ENCODE results near the gene SCAI. TPM values are rescaled to one million over a fixed set of nuclear protein-coding genes. Genes with fewer than 3 reads are reported as not detected.
"Not testable (repeated sequence)": the region's sequence is repeated elsewhere in the genome, so short reads cannot be mapped to it uniquely, and the experiment has no call there.

SCAI gene
- total RNA-seq, 1 experiment from 2014 or later, result 3.9 TPM

GRCh38 chr9:125106285-125106893, 36.9 kb downstream of the SCAI start:
- no peak for DNase-seq (ENCODE audit: low spot score)

GRCh38 chr9:125103770-125104460, 39.4 kb downstream of the SCAI start:
- DNase-seq (ENCODE audit: low spot score), result no peak

- DNase-seq (ENCODE audit: low spot score), result no peak
These were observed 40.3 kb downstream of the SCAI start for GRCh38 chr9:125103021-125103420.

GRCh38 chr9:125100822-125101221, 42.5 kb downstream of the SCAI start:
- DNase-seq (ENCODE audit: low spot score), result no peak

GRCh38 chr9:125099816-125100215, 43.5 kb downstream of the SCAI start:
- DNase-seq (ENCODE audit: low spot score), result no peak

GRCh38 chr9:125095821-125096443, 47.4 kb downstream of the SCAI start:
- no peak for DNase-seq (ENCODE audit: low spot score)

GRCh38 chr9:125091121-125091520, 52.2 kb downstream of the SCAI start:
- no peak for DNase-seq (ENCODE audit: low spot score)

GRCh38 chr9:125089331-125089730, 54.0 kb downstream of the SCAI start:
- DNase-seq (ENCODE audit: low spot score), result no peak

- DNase-seq (ENCODE audit: low spot score), result no peak
These were observed 54.6 kb downstream of the SCAI start for GRCh38 chr9:125088752-125089151.

GRCh38 chr9:125085703-125086477, 57.4 kb downstream of the SCAI start:
- DNase-seq (ENCODE audit: low spot score), result no peak

- not testable (repeated sequence) for DNase-seq (ENCODE audit: low spot score)
These were observed 61.1 kb downstream of the SCAI start for GRCh38 chr9:125082197-125082596.

GRCh38 chr9:125080797-125081196, 62.5 kb downstream of the SCAI start:
- not testable (repeated sequence) for DNase-seq (ENCODE audit: low spot score)

GRCh38 chr9:125079931-125080330, 63.4 kb downstream of the SCAI start:
- no peak for DNase-seq (ENCODE audit: low spot score)

- DNase-seq (ENCODE audit: low spot score), result no peak
These were observed 67.3 kb downstream of the SCAI start for GRCh38 chr9:125075997-125076396.

- no peak for DNase-seq (ENCODE audit: low spot score)
These were observed 68.4 kb downstream of the SCAI start for GRCh38 chr9:125074976-125075375.

GRCh38 chr9:125066839-125067619, 76.3 kb downstream of the SCAI start:
- no peak for DNase-seq (ENCODE audit: low spot score)

- no peak for DNase-seq (ENCODE audit: low spot score)
These were observed 81.9 kb downstream of the SCAI start for GRCh38 chr9:125061391-125061790.

- no peak for DNase-seq (ENCODE audit: low spot score)
These were observed 93.9 kb downstream of the SCAI start for GRCh38 chr9:125049212-125050049.

- no peak for DNase-seq (ENCODE audit: low spot score)
These were observed 99.7 kb downstream of the SCAI start for GRCh38 chr9:125043631-125044030.

- DNase-seq (ENCODE audit: low spot score), result no peak
These were observed 100.2 kb downstream of the SCAI start for GRCh38 chr9:125043148-125043547.

- no peak for DNase-seq (ENCODE audit: low spot score)
These were observed 105.2 kb downstream of the SCAI start for GRCh38 chr9:125038166-125038565.

All from H4 (cell line).